A549 (cell line): Measurements from ENCODE around the gene KIF26A. TPM values are rescaled to one million over a fixed set of nuclear protein-coding genes. Genes with fewer than 3 reads are reported as not detected.

Source experiments
- ATAC-seq, 2 experiments: fragments of 200-7000 bp in 1 of 2; fragments of >200 bp in 1 of 2; cut with Nextera tagmentation in 1 of 2; cut with Tn5 transposase in 1 of 2; 3 replicates each; pipeline versions ENCODE4 v1.8.0 to v1.9.1; 2018 to 2020; ENCODE audit warnings: mild to moderate bottlenecking in 1 of 2, moderate library complexity in 1 of 2
- CTCF ChIA-PET: fragments of 300-600 bp; sonication (Branson Sonifier 250); formaldehyde crosslinking; extraction: SDS; loops from one replicate; lab custom pipeline; 2021; ENCODE audit warnings: antibody characterized with exemption, inconsistent platforms; lab: Yijun Ruan, JAX
- POLR2A ChIA-PET: fragments of 350-600 bp; formaldehyde crosslinking; extraction: SDS; loops from one replicate; lab custom pipeline; 2021; ENCODE audit warnings: antibody characterized with exemption, inconsistent platforms; lab: Yijun Ruan, JAX
- DNase-seq, 2 experiments: peaks; one replicate each; pipeline versions ENCODE4 v3.0.0 to v3.0.0-alpha.2; 2011 to 2016; ENCODE audit warnings: low read depth in 1 of 2, low spot score in 1 of 2
- FAIRE-seq: peaks from 2 replicates; lab custom pipeline; 2011; peaks lifted over from hg19 to GRCh38; lab: Jason Lieb, UNC
- H3K27ac ChIP-seq, 2 experiments: fragments of >200 bp; sonication (Bioruptor Twin); formaldehyde crosslinking; 3 replicates each; pipeline ENCODE4 v1.5.1; 2016 to 2017
- H3K4me1 ChIP-seq: fragments of >200 bp; sonication (Bioruptor Twin); formaldehyde crosslinking; 3 replicates; pipeline ENCODE4 v1.6.1; 2016
- H3K4me2 ChIP-seq: fragments of >200 bp; sonication (Bioruptor Twin); formaldehyde crosslinking; 3 replicates; pipeline ENCODE4 v1.6.1; 2016
- H3K4me3 ChIP-seq: fragments of >200 bp; sonication (Bioruptor Twin); formaldehyde crosslinking; 3 replicates; pipeline ENCODE4 v1.5.1; 2016
- H3K9me3 ChIP-seq: fragments of >200 bp; sonication (Bioruptor Twin); formaldehyde crosslinking; 3 replicates; pipeline ENCODE4 v1.6.1; 2016
- ATOH8 ChIP-seq: fragments of 250-450 bp; sonication (Bioruptor Pico); IDR thresholded peaks from 2 replicates; pipeline ENCODE4 v1.5.0; 2020; ENCODE audit warnings: low read depth, mild to moderate bottlenecking, moderate library complexity
- BCL3 ChIP-seq: fragments of >200 bp; sonication (Bioruptor Twin); formaldehyde crosslinking; IDR thresholded peaks from 3 replicates; pipeline ENCODE4 v1.6.1; 2016
- CEBPB ChIP-seq, 2 experiments: fragments of >200 bp in 1 of 2; sonication (Bioruptor Twin) in 1 of 2; formaldehyde crosslinking in 1 of 2; IDR thresholded peaks; 2 replicates each; pipeline ENCODE4 v1.6.1; 2012 to 2016
- CTCF ChIP-seq: fragments of >200 bp; sonication (Bioruptor Twin); formaldehyde crosslinking; IDR thresholded peaks from 3 replicates; pipeline ENCODE4 v1.5.1; 2016
- EHF ChIP-seq: fragments of 250-450 bp; sonication (Bioruptor Pico); IDR thresholded peaks from 2 replicates; pipeline ENCODE4 v1.5.0; 2020; ENCODE audit warnings: mild to moderate bottlenecking
- EP300 ChIP-seq, 2 experiments: fragments of >200 bp; sonication (Bioruptor Twin); formaldehyde crosslinking; IDR thresholded peaks; 2 replicates in 1 of 2; 3 replicates in 1 of 2; pipeline ENCODE4 v1.6.1; 2016 to 2017
- GATA3 ChIP-seq: IDR thresholded peaks from 2 replicates; pipeline ENCODE4 v1.6.1; 2012; ENCODE audit warnings: borderline replicate concordance
- HDAC2 ChIP-seq: fragments of 200-600 bp; sonication (generic); IDR thresholded peaks from 2 replicates; pipeline ENCODE4 v1.6.1; 2016
- JUN ChIP-seq, 2 experiments: fragments of >200 bp; sonication (Bioruptor Twin); formaldehyde crosslinking; IDR thresholded peaks; 2 replicates in 1 of 2; 3 replicates in 1 of 2; pipeline ENCODE4 v1.6.1; 2016 to 2017
- MAFK ChIP-seq: fragments of 450-650 bp; IDR thresholded peaks from 2 replicates; pipeline ENCODE4 v1.6.1; 2014; ENCODE audit not compliant: partially characterized antibody
- NFE2L2 ChIP-seq: fragments of 150-350 bp; conservative IDR thresholded peaks from 2 replicates; pipeline ENCODE4 v1.6.1; 2014; ENCODE audit warnings: low read length
- POLR2AphosphoS2 ChIP-seq: conservative IDR thresholded peaks from 2 replicates; pipeline ENCODE4 v1.6.1; 2012; ENCODE audit warnings: low read length, improper control_type of control experiment, inconsistent platforms
- RCOR1 ChIP-seq: fragments of 150-350 bp; IDR thresholded peaks from 2 replicates; pipeline ENCODE4 v1.6.1; 2014; ENCODE audit warnings: antibody characterized with exemption, low read length, low read depth
- SREBF2 ChIP-seq: fragments of 450-650 bp; IDR thresholded peaks from 2 replicates; pipeline ENCODE4 v1.6.1; 2014; ENCODE audit warnings: mild to moderate bottlenecking, moderate library complexity
- TP53 ChIP-seq: fragments of 250-450 bp; sonication (Bioruptor Pico); IDR thresholded peaks from 2 replicates; pipeline ENCODE4 v1.5.0; 2021; ENCODE audit warnings: mild to moderate bottlenecking, moderate library complexity
- USF2 ChIP-seq: fragments of 450-650 bp; IDR thresholded peaks from 2 replicates; pipeline ENCODE4 v1.6.1; 2014; ENCODE audit warnings: antibody characterized with exemption
- ZSCAN20 ChIP-seq: fragments of 250-450 bp; sonication (Bioruptor Pico); IDR thresholded peaks from 2 replicates; pipeline ENCODE4 v1.8.0; 2022; ENCODE audit warnings: mild to moderate bottlenecking, moderate library complexity
- WGBS: methylation state at CpG from one replicate; pipeline ENCODE4 v1.1.6; 2017; ENCODE audit errors: missing lambda C conversion rate; 5-methylcytosine and 5-hydroxymethylcytosine counted together
- polyA plus RNA-seq, 4 experiments: library from polyadenylated mRNA; depleted of rRNA in 3 of 4; stranded (reverse); fragments of >200 nt; fragmentation: RNase III in 1 of 4; extraction: RNeasy Plus Mini Kit Qiagen cat#74134 plus additional on column Dnase treatment in 1 of 4; gene quantifications; 2 replicates in 3 of 4; 3 replicates in 1 of 4; pipeline ENCODE4 v1.2.3, GENCODE V29; 2011 to 2017

The KIF26A gene
- polyA plus RNA-seq, 2 of the 4 experiments (the other 2 are of a cell fraction): 0.28 to 2.3 TPM

GRCh38 chr14:104121142-104121541 lies 17.2 kb upstream of the KIF26A start:
- POLR2A ChIA-PET: no interaction called here
- no peak for FAIRE-seq
- Histone ChIP-seq H3K4me3 (no peak overlapping the region), H3K4me2 (no peak overlapping the region), H3K4me1 (peaks cover 5% of the 10 kb centered on the region; the same call in 2 of the 3 replicates), H3K27ac (no peak overlapping the region), H3K9me3 (peaks cover 31% of the 10 kb centered on the region)
- DNase-seq: no peak
- no peak for ATAC-seq
- 12% methylated on average over 5 of the region's 5 CpGs for WGBS
- TF ChIP-seq EHF (CRISPR knock-in tag) (no peak), POLR2AphosphoS2 (no peak), GATA3 (no peak), CEBPB (IDR thresholded peaks at IDR 0.05) (no peak)
- CTCF ChIA-PET: interaction anchor here (1.0 to 3.6 kb wide), 6 partner anchors 9 to 518 kb away, joined by 3 to 21 read pairs (median 6); no protein-coding TSS in a partner anchor

- CTCF ChIA-PET: no interaction called here
- no peak for DNase-seq
- no peak for ATAC-seq
- WGBS: 91% methylated on average over 1 of the region's 1 CpG
- Histone ChIP-seq H3K4me1 (no peaks in the 10 kb centered on the region), H3K9me3 (peaks cover 51% of the 10 kb centered on the region), H3K4me3 (no peak overlapping the region), H3K27ac (no peak overlapping the region), H3K4me2 (no peak overlapping the region)
- POLR2A ChIA-PET: no interaction called here
- FAIRE-seq: no peak
- no peak for TF ChIP-seq HDAC2
- no peak for TF ChIP-seq CTCF
- no peak for TF ChIP-seq CEBPB (IDR thresholded peaks at IDR 0.05)
- TF ChIP-seq EP300 (IDR thresholded peaks at IDR 0.05): no peak
- TF ChIP-seq BCL3: no peak
- no peak for TF ChIP-seq RCOR1
- TF ChIP-seq MAFK: no peak
- no peak for TF ChIP-seq TP53
- no peak for TF ChIP-seq NFE2L2
- TF ChIP-seq POLR2AphosphoS2: no peak
- no peak for TF ChIP-seq ZSCAN20 (CRISPR knock-in tag)
- TF ChIP-seq SREBF2: no peak
These were observed 14.5 kb upstream of the KIF26A start for GRCh38 chr14:104123879-104124278.

- no peak overlapping the region for H3K4me3 ChIP-seq
- POLR2A ChIA-PET: no interaction called here
- 5% methylated on average over 4 of the region's 4 CpGs for WGBS
- no peaks in the 10 kb centered on the region for H3K4me1 ChIP-seq
- CTCF ChIA-PET: interaction anchor here (1.0 to 5.0 kb wide), 3 partner anchors 29 to 515 kb away, joined by 4 to 24 read pairs (median 5); no protein-coding TSS in a partner anchor
- peaks cover 61% of the 10 kb centered on the region for H3K9me3 ChIP-seq
- TF ChIP-seq JUN (IDR thresholded peaks at IDR 0.05): no peak
- no peak for TF ChIP-seq USF2
- no peak for TF ChIP-seq TP53
- TF ChIP-seq HDAC2: no peak
- no peak for TF ChIP-seq ATOH8
- TF ChIP-seq, all 56 proteins: peak for 0
- DNase-seq (no peak), FAIRE-seq (no peak), ATAC-seq (no peak)
- no peak overlapping the region for H3K27ac ChIP-seq
- no peak overlapping the region for H3K4me2 ChIP-seq
These were observed 13.4 kb upstream of the KIF26A start for GRCh38 chr14:104125011-104125410.
